K562 (cell line): ENCODE data around the gene DUSP23. TPM values are rescaled to one million over a fixed set of nuclear protein-coding genes. Genes with fewer than 3 reads are reported as not detected.
A peak's percentile ranks its signal among the peaks of the same experiment; 100 is the strongest.

ENCODE experiments used
- CAMTA2 ChIP-seq: fragments of 250-450 bp; sonication (Bioruptor Pico); conservative IDR thresholded peaks from 2 replicates; pipeline ENCODE4 v1.5.1; 2022
- CEBPZ ChIP-seq: fragments of 150-350 bp; IDR thresholded peaks from 2 replicates; pipeline ENCODE4 v1.6.1; 2014; ENCODE audit warnings: low read depth, mild to moderate bottlenecking, low read length, borderline replicate concordance
- CHD2 ChIP-seq: IDR thresholded peaks from 2 replicates; pipeline ENCODE4 v1.6.1; 2011; ENCODE audit warnings: low read depth, low read length
- MEF2D ChIP-seq: conservative IDR thresholded peaks from 2 replicates; pipeline ENCODE4 v1.6.1; 2016; ENCODE audit warnings: low read depth, missing genetic modification characterization, missing compliant biosample characterization
- MTF1 ChIP-seq: fragments of 250-450 bp; sonication (Bioruptor Pico); IDR thresholded peaks from 2 replicates; pipeline ENCODE4 v1.9.0; 2021; ENCODE audit warnings: moderate library complexity, mild to moderate bottlenecking, inconsistent platforms, borderline replicate concordance
- NR2F6 ChIP-seq: fragments of 450-650 bp; formaldehyde crosslinking; IDR thresholded peaks from 2 replicates; pipeline ENCODE4 v1.4.0; 2020; ENCODE audit warnings: mild to moderate bottlenecking
- NR4A1 ChIP-seq, 2 experiments: fragments of 250-450 bp in 1 of 2; fragments of 450-650 bp in 1 of 2; sonication (Bioruptor Pico) in 1 of 2; IDR thresholded peaks; 2 replicates each; pipeline versions ENCODE4 v1.4.0 to v1.6.1; 2016 to 2020; ENCODE audit warnings: mild to moderate bottlenecking in 2 of 2, missing compliant biosample characterization in 1 of 2, missing genetic modification characterization in 1 of 2, moderate library complexity in 1 of 2
- POLR3A ChIP-seq: IDR thresholded peaks from 2 replicates; pipeline ENCODE4 v1.6.1; 2011; ENCODE audit warnings: borderline replicate concordance, mild to moderate bottlenecking, moderate library complexity; ENCODE audit not compliant: insufficient read length, insufficient read depth; ENCODE audit errors: extremely low read depth
- RFX7 ChIP-seq: fragments of 250-450 bp; sonication (Bioruptor Pico); IDR thresholded peaks from 2 replicates; pipeline ENCODE4 v1.5.1; 2021; ENCODE audit warnings: mild to moderate bottlenecking
- SLC30A9 ChIP-seq: fragments of 250-450 bp; sonication (Bioruptor Pico); IDR thresholded peaks from 2 replicates; pipeline ENCODE4 v1.8.0; 2022; ENCODE audit warnings: mild to moderate bottlenecking, moderate library complexity
- ZNF407 ChIP-seq: fragments of 450-650 bp; IDR thresholded peaks from 2 replicates; pipeline ENCODE4 v1.6.1; 2016; ENCODE audit warnings: low read depth
- polyA plus RNA-seq, 8 experiments: library from polyadenylated mRNA; depleted of rRNA in 4 of 8; stranded (reverse) in 5 of 8; unstranded in 3 of 8; fragments of >200 nt; fragmentation: Nextera tagmentation in 2 of 8; fragmentation: Illumina TruSeq in 1 of 8; extraction: Ambion mirVana in 2 of 8; extraction: Trizol in 1 of 8; gene quantifications; 2 replicates each; pipeline versions ENCODE4 v1.2.1 to v1.2.3, GENCODE V29; 2011 to 2014; ENCODE audit warnings: inconsistent platforms in 1 of 8, missing spikeins in 1 of 8
- total RNA-seq, 7 experiments: library from RNA; depleted of rRNA in 6 of 7; stranded (reverse); fragments of >200 nt in 6 of 7; fragmentation: Illumina TruSeq in 2 of 7; extraction: Trizol in 2 of 7; gene quantifications; 2 replicates each; pipeline versions ENCODE4 v1.2.1 to v1.2.3, GENCODE V29; 2011 to 2021; ENCODE audit warnings: low replicate concordance in 1 of 7
- TF ChIP-seq, protein P1 (sequence below): sonication (generic); formaldehyde crosslinking; IDR thresholded peaks from 2 replicates; pipeline ENCODE4 v1.9.0; 2022; ENCODE audit warnings: mild to moderate bottlenecking, missing genetic modification reagents

Gene DUSP23
- total and polyA plus RNA-seq, 9 of the 15 experiments (the other 6 are each of a cell fraction or from before 2014, with no cell fraction given), result 1.0 to 34.8 (median 13.7) TPM

- TF ChIP-seq RFX7 (CRISPR knock-in tag) (no peak), MTF1 (CRISPR knock-in tag) (no peak), SLC30A9 (no peak), ZNF407 (no peak), CHD2 (peak; percentile 44; the same call in 1 of the 2 replicates), POLR3A (no peak), CEBPZ (no peak), NR2F6 (CRISPR knock-in tag) (no peak), CAMTA2 (CRISPR knock-in tag) (no peak), MEF2D (tag) (no peak), NR4A1 (CRISPR knock-in tag; IDR thresholded peaks at IDR 0.05) (no peak), NR4A1 (tag; IDR thresholded peaks at IDR 0.05) (no peak)
- TF ChIP-seq, protein P1, sequence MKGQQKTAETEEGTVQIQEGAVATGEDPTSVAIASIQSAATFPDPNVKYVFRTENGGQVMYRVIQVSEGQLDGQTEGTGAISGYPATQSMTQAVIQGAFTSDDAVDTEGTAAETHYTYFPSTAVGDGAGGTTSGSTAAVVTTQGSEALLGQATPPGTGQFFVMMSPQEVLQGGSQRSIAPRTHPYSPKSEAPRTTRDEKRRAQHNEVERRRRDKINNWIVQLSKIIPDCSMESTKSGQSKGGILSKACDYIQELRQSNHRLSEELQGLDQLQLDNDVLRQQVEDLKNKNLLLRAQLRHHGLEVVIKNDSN (CRISPR knock-in tag), result peak; percentile 97
Observed at GRCh38 chr1:159780583-159781582, at the start of gene DUSP23 (continued).
